ENCODE results near the gene ENTPD8.
A peak's percentile ranks its signal among the peaks of the same experiment; 100 is the strongest.
"Not testable (repeated sequence)": the region's sequence is repeated elsewhere in the genome, so short reads cannot be mapped to it uniquely, and the experiment has no call there.

Gene ENTPD8

DNA sequence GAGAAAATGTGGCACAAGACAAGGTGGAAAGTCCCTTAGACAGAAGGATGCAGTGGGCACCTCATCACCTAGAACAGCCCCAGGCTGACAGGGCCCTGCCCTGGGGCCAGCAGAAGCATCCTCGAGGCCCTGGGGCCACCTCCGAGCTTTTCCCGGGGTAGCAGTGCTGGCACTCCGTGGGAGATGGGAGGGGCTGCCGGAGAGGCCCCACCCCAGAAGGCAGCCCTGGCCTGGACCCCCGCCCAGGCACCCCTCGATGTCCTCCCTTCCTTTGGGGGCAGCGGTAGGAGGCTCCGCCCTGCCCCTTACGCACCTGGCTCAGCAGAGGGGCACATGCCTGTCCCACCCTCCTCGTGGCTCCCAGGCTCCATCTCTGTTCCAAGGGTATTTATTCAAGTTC lies 35.7 kb upstream of the ENTPD8 start:
- DNase-seq (ENCODE audit: low read depth in 2 of 2), result no peak

DNA sequence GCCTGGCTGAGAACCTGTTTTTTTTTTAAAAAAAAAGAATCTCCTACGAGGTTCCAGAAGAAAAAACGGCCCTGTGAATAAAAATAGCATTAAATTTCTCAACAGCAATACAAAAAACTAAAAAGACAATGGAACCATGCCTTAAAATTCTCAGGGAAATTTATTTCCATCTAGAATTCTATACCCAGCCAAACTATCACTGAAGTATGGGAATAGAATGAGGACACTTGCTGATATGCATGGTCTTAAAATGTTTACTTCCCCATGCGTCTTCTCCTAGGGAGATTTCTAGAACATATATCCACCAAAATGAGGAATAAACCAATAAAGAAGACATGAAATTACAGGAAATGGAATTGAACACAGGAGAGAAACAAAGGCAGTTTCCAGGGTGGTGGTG lies 34.5 kb upstream of the ENTPD8 start:
- no peak for DNase-seq (ENCODE audit: low read depth in 2 of 2)

DNA sequence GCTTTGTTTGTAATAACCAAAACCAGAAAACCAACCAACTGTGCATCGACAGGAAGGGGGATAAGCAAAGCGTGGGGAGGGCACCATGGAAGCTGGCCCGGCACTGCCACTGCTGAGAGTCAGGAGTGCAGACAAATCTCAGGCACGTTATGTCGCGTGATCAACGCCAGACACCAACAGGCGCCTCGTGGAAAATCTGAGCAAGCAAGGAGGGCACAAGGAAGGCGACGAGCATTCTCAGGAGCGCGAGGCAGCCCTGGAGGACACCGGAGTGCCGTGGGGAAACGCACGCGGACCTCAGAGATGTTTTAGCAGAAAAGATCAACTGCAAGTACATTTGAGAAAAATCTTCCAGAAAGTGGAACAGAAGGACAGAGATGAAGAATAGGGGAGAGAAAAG lies 33.1 kb upstream of the ENTPD8 start:
- DNase-seq (ENCODE audit: low read depth in 2 of 2), result no peak

DNA sequence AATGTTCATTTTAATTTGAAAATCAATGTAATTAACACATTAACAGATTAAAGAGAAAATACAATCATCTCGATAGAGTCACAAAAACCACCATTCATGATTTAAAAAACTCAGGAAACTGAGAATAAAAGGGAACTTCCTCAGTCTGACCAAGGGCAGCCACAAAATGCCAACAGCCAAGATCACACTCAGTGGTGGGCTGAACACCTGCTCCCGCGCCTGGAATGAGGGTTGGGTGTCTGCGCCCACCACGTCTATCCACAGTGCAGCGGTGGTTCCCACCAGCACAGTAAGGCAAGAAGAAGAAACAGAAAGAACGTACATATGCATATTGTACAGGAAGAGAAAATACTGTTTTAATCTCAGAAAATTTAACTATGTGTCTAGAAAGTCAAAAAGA lies 29.6 kb upstream of the ENTPD8 start:
- no peak for DNase-seq (ENCODE audit: low read depth in 2 of 2)

DNA sequence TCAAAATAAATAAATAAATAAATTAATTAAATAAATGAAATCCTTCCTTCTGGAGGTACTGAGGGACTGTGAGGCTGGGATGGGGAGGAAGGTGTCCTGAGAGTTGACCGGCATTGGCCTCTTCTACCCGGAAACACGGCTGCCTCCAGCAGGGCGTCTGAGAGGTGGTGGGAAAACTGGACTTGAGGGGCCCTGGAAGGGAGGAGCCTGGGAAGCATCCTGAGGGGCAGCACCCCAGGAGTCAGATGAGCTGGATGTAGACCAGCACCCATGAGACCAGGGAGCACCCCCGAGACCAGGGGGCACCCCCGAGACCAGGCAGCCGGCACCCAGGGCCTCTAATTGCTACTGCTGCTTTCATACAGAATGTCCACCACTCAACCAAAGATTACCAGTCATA lies 26.7 kb upstream of the ENTPD8 start:
- DNase-seq (ENCODE audit: low read depth in 2 of 2), result no peak

DNA sequence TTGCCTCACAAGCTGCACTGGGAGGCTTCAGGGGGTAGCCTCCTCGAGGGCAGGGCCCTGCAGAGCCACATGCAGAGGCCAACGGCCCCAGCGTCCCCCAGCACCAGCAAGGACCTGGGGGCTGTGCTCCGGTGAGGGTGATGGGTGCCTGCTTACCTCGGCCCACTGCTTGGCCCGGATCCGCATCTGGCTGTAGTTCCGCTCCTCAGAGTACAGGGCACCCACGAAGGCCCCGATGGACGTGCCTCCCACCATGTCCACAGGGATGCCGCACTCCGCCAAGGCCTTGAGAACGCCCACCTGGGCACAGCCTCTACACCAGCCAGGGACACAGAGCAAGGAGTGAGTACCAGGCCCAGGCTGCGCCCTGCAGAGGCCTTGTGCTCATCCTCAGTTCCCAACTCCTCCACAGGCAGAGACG lies 26.0 kb upstream of the ENTPD8 start:
- no peak for DNase-seq (ENCODE audit: low read depth in 2 of 2)

DNA sequence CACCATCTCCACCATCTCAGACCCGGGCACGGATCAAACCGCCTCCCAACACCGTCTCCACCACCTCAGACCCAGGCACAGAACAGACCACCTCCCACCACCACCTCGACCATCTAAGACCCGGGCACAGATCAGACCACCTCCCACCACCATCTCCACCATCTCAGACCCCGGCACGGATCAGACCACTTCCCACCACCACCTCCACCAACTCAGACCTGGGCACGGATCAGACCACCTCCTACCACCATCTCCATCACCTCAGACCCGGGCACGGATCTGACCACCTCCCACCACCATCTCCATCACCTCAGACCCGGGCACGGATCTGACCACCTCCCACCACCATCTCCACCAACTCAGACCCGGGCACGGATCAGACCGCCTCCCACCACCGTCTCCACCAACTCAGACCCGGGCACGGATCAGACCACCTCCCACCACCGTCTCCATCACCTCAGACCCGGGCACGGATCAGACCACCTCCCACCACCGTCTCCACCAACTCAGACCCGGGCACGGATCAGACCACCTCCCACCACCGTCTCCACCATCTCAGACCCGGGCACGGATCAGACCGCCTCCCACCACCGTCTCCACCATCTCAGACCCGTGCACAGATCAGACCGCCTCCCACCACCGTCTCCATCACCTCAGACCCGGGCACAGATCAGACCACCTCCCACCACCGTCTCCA lies 25.4 kb upstream of the ENTPD8 start:
- not testable (repeated sequence) for DNase-seq (ENCODE audit: low read depth in 2 of 2)

DNA sequence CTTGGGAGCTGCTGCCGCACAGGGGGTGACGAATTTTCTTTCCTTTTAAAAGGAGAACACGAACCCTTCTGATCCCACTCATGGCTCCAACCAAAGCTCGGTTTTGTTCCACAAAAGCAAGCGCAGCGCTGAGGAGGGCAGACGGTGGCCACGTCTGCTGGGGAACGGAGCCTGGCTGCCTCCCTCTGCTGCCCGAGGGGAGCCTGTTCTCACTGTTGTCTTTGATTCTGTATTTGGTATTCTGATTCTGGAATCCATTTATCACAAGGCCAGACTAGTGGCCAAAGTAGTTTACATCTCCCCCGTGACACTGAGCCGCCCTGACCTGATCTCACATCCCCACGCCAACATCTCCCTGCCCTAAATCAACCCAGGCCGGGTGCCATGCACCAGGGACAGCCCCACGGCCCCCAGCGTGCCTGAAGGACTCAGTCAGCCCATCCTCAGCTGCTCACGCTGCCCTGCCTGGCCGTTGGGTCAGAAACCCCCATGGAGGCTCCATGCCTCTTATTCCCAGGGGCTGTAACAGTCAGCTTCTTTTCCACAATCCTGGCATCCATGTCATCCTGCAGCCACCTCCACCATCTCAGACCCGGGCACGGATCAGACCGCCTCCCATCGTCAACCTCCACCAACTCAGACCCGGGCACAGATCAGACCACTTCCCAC lies 24.7 kb upstream of the ENTPD8 start:
- no peak for DNase-seq (ENCODE audit: low read depth in 2 of 2)

DNA sequence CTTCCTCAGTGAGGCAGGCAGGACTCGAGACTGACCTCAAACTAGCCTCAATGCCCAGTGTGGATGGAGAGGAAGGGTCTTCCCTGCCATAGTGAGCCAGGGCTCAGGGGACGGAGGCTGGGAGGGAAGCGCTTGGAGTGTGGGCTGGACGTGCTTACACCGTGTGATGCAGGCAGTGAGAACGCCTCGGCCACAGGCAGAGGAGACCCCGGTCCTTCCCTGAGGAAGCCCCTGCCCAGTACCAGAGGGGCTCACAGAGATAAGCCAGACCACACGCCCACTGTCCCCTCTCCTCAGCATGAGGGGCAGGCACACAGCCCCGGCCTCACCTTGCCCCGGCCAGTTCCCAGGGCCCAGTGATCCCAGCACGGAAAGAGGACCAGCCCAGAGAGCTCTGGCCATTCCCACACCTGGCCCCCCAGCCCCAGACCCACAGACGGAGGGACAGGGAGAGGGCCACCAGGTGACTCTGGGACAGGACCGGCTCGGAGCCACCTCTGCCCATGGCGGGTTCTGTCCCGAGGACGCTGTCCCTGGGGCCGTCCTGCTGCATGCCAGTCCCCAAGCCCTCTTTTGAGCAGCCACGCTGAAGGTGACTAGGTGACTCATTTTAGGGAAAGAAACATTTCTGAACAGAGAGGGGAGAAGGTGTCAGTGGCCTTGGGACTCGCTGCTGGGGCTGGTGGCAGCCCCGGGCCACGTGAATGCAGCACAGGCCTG lies 24.0 kb upstream of the ENTPD8 start:
- no peak for DNase-seq (ENCODE audit: low read depth in 2 of 2)

DNA sequence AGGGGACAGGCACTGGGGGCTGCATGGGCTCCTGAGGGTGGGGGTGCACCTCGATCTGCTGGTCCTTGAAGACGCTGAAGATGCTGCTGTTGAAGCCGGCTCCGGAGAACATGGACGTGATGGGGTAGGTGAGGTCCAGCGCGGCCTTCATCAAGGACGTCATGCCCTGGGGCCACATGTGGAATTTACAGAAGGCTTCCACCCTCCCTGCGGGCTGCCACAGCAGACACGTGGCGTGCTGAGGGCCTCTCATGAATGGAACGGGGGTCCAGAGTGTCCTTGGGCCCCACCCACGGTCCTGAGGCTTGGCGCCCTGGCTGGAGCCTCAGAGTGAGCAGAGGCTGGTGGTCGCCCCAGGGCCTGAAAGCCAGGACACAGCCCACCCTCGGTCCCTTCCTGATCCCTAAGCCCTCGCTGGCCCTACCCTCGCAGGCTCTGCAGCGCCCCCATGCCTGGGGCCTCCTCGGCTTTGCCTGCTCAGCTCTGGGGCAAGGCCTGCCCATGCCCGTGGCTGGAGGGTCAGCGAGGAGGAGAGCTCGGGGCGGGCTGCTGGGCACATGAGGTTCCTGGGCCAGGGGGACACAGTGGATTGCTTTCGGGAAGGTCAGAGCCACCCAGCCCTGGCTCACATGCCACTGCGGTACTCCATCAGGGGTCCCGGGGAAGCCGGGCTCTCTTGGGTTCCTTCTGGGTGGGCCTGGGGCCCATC lies 23.3 kb upstream of the ENTPD8 start:
- DNase-seq (ENCODE audit: low read depth in 2 of 2), result no peak

DNA sequence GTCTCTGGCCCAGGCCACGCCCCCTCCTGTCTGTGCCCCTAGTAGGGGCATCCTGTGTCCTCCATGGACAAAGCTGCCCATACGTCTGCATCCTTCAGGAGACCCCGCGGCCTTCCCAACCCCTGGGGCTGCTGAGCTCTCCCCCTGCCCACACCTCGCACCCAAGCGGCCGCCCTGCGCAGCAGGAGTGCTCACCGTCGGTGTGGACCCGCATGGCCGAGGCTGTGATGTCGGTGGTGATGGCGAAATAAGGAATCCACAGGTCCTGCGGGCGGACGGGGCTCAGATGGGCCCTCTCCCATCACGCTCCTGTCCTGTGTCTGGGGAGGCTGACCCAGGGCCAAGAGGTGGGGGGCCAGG lies 22.8 kb upstream of the ENTPD8 start:
- DNase-seq (ENCODE audit: low read depth in 2 of 2), result no peak

DNA sequence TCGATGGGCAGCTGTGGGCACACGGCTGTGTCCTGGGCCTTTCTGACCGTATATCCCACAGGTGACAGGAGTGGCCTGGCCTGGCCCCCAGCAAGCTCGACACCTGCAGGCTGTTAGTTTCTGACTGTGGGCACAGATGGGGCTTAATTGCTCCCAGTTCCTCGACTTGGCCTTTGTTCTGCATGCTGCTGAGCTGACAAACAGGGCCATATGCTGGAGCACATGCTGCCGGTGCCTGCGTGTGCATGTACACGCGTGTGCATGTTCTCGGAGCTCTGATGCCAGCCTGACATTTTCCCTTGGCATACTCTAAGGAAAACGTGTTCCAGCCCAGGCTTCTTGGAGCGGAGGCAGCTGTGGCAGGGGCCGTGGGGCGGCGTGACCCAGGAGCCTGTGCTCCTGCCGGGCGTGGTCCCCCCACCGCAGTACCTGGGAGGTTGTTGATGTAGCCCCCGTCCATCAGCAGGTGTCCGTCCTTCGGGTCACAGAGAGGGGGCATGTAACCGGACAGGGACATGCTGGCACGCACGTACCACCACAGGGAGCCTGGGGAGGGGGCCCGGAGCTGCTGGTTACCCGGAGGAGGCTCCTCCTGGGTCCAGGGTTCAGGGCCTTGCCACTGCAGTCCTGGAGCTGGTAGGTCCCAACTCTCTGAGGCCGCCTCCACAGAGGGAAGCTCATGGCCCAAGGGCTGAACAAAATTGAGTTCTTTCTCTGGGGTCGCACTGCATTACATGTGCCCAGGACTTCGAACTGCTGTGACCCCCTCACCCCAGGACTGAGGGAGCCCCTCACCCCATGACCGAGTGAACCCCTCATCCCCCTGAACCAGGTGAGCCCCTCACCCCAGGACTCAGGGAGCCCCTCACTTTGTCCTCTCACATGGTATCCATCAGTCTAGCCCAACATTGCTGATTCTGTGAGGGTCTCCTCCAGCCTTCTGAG lies 22.1 kb upstream of the ENTPD8 start:
- no peak for DNase-seq (ENCODE audit: low read depth in 2 of 2)

DNA sequence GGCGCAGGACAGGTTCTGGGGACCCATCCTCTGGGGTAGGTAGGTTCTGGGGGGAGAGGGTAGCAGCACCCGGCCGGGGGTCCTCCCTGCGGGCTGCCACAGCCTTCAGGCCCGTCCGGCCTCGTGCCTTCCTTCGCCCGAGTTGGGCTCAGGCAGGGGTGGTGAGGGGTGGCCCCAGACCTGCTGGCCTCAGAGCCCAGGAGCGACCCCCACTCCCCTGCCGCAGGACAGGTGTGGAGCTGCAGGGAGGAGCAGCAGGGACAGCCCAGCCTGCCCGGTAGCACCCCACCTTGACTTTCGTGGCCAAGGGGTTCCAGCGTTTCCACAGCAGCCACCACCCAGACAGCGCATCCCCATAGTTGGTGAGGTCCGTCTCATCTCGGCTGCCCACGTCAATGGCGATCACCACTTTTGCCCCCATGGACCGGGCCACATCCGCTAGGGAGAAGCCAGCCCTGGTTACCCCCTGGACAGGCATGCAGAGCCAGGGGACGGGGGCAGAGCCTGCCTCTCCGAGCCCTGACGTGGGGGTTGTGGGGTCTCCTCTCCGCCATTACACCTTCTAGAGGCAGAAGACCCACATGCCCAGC lies 21.3 kb upstream of the ENTPD8 start:
- DNase-seq (ENCODE audit: low read depth in 2 of 2), result no peak

DNA sequence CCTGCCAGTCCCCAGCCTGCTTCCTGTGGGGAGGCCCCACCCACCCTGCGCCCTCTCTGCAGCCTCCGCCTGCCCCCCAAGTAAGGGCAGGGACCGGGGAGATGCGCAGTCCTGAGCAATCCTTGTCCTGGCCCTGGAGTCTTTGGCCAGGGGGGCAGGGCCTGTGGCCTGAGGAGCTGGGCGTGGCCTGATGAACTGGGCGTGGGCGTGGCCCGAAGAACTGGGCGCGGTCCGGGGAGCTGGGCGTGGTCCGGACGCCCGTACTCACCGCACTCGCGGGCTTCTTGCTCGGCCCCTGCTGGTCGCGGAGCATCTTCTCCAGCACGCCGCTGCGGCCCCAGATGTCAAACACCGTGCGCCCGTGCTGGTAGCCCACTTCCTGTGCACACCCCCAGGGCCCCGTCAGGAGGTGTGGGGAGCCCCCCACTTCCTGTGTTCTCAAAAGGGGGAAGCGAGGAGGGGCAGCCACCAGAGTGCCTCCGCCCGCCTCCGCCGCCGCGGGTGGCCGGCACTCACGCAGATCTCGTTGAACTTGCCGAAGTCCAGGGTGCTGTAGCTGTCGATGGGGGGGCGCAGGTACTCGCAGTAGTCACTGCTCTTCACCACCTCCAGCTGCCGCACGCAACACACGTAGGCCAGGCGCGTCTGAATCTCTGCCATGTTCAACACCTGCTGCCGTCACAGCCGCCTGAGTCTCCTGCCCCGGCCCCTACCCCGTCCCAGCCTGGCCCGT lies 20.7 kb upstream of the ENTPD8 start:
- DNase-seq (ENCODE audit: low read depth in 2 of 2), result no peak

DNA sequence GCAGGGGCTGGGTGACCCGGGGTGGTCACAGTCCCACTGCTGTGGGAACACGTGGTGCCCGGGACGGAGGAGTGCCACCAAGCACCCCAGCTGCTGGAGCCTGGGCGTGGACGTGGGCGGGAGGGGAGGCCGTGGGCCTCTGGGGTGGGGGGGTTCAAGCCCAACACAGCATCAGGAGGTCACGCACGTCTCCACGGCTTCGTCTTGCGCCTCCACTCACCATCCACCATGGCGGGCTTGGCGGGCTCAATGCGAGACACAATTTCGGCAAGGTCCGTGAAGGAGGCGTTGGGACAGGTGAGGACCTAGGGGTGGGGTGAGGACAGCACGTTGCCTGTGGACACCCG lies 20.1 kb upstream of the ENTPD8 start:
- no peak for DNase-seq (ENCODE audit: low read depth in 2 of 2)

DNA sequence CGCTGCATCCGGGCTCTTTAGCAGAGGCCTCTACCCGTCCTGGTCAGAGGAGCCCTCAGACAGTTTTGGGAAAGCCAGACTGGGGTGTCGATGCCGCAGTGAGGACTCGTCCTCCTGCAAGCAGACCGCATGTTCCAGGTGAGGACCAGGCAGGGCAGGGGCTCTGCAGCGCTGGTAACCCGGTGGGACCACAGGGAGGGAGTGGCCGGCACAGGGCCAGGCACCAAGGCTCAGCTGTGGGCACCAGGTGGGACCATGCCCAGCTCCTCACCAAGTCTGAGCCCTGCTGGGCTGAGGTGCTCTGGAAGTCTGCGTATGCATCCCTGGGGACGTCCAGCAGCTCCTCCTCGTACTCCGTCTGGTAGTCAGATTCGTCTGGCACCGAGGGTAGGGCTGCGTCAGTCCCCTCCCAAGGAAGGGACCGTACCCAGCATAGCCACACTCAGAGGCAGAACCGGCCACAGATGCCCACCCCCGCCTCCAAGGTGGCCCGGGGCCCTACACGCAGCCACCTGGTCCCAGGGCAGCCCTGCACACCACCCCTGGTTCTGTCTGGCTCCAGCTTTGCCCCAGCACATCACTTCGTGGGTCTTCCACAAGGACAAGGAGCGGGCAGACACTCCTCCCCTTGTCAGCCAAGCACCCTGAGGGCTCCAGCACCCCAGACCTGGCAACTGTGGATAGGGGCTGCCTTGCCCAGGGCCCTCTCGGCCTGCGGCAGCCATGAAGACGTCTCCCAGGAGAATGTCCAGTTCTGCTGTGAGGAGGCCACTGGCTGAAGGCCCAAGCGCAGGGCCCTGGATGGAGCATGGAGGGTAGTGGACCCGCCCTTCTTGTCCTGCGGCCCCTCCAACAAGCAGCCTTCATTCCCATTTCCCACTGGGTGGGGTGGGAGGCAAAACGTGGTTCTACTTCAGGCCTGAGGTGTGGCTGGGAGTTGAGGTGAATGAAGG lies 19.5 kb upstream of the ENTPD8 start:
- DNase-seq (ENCODE audit: low read depth in 2 of 2), result no peak

DNA sequence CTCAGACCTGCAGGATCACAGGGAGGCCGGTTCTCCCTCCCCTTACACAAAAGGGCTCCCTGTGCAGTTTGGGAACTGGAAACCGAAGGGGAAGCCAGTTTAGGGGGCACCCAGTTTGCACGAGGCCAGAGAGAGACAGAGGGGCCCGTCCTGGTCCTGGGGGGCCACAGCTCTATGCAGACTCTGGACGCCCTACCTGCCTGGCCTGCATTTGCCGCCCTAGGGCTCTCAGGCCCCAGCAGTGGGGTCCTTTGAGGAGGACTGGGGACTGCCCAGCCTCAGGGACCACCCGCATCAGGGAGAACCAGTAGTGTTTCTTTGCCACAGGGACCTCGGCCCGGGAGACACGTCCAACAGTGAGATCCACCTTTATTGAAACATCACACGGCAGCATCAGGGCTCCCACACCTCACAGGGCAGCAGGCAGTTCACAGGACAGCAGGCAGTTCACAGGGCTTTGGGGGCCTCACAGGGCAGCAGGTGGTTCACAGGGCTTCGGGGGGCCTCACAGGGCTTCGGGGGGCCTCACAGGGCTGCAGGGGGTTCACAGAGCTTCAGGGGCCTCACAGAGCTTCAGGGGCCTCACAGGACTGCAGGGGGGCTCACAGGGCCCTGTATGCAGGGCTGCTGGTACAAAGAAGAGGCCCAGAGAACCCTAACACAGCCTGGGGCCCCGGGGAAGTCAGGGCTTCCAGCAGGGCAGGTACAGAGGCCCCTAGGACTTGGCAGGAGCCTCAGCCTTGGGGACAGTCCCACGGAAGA lies 18.6 kb upstream of the ENTPD8 start:
- DNase-seq (ENCODE audit: low read depth in 2 of 2), result no peak

DNA sequence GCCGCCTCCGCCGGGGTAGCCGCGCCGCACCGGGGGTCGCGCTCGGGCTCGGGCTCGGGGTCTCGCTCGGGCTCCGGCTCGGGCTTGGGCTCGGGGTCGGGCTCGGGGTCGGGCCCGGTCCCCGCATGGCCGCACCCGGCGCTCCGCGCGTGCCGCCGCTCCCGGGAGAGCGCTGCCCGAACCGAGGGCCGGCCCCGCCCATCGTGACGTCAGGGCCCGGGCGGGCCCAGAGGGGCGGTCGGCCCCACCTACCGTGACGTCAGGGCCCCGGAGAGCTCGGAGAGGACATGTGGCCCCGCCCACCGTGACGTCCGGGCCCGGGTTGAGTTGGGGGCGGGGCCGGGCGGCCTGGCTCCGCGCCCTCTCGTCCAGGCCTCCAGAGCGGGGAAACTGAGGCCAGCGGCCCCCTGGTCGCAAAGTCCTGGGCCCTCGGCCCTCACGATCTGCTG lies 18.0 kb upstream of the ENTPD8 start, which contains the start of gene NSMF:
Gene NSMF, minus strand, starts transcription at position 183 of the 449 bp plus-strand sequence. CDS start 232 bp downstream, outside the sequence.
- peak; percentile 78 to 81 for DNase-seq (ENCODE audit: low read depth in 2 of 2)

Data from fibroblast of skin of left quadriceps (primary cell).